Activated T-cell treated with anti-CD3 and anti-CD28 coated beads, Interleukin-2, amount 50 U/mL, for 72 hours (primary cell): ENCODE data around the gene IGFBPL1. TPM values are rescaled to one million over a fixed set of nuclear protein-coding genes. Genes with fewer than 3 reads are reported as not detected.
"Not testable (repeated sequence)": the region's sequence is repeated elsewhere in the genome, so short reads cannot be mapped to it uniquely, and the experiment has no call there.

Experiments
- ATAC-seq, 2 donors: fragments of 150-1000 bp; cut with Tn5 transposase; replicated peaks in 1 of 2; 2 replicates each; pipeline ENCODE4 v1.10.0; 2021; ENCODE audit warnings: moderate library complexity in 2 of 2, mild to moderate bottlenecking in 1 of 2
- DNase-seq, 2 donors: peaks; one replicate each; pipeline ENCODE4 v3.0.0; 2021 to 2022; ENCODE audit warnings: mixed read lengths in 1 of 2
- H3K27ac Mint-ChIP-seq: one replicate; pipeline ENCODE4 v1.8.0; 2022; ENCODE audit warnings: mild to moderate bottlenecking, moderate library complexity, mixed read lengths
- H3K27me3 Mint-ChIP-seq: one replicate; pipeline ENCODE4 v1.8.0; 2022; ENCODE audit warnings: low read depth, mixed read lengths
- H3K36me3 Mint-ChIP-seq, 2 donors: one replicate each; pipeline ENCODE4 v1.8.0; 2022; ENCODE audit warnings: mixed read lengths in 2 of 2, mild to moderate bottlenecking in 1 of 2; ENCODE audit not compliant: insufficient read depth in 2 of 2
- H3K4me1 Mint-ChIP-seq: one replicate; pipeline ENCODE4 v1.8.0; 2022; ENCODE audit warnings: low read depth, mixed read lengths
- H3K4me3 Mint-ChIP-seq, 2 donors: one replicate each; pipeline ENCODE4 v1.8.0; 2022; ENCODE audit warnings: mild to moderate bottlenecking in 2 of 2, mixed read lengths in 2 of 2, moderate library complexity in 2 of 2
- H3K9me3 Mint-ChIP-seq, 2 donors: one replicate each; pipeline ENCODE4 v1.8.0; 2022; ENCODE audit warnings: mixed read lengths in 2 of 2
- total RNA-seq, 2 donors: library from RNA; stranded (reverse); gene quantifications; one replicate each; pipeline ENCODE4 v1.2.3, GENCODE V29; 2022

The IGFBPL1 gene
- total RNA-seq, 2 donors from 2014 or later: not detected

GRCh38 chr9:38405785-38406184, 18.5 kb downstream of the IGFBPL1 start:
- no peak for DNase-seq
- no peak overlapping the region for H3K27ac Mint-ChIP-seq
- no peaks in the 10 kb centered on the region for H3K9me3 Mint-ChIP-seq
- H3K27me3 Mint-ChIP-seq: peaks cover 10% of the 10 kb centered on the region
- H3K4me1 Mint-ChIP-seq: no peaks in the 10 kb centered on the region
- H3K36me3 Mint-ChIP-seq: no peaks in the 10 kb centered on the region
- no peak overlapping the region for H3K4me3 Mint-ChIP-seq
- ATAC-seq: no peak

GRCh38 chr9:38404314-38404713, 19.9 kb downstream of the IGFBPL1 start:
- ATAC-seq: no peak
- Mint-ChIP-seq H3K9me3 (no peaks in the 10 kb centered on the region), H3K36me3 (no peaks in the 10 kb centered on the region), H3K4me1 (no peaks in the 10 kb centered on the region), H3K27me3 (peaks cover 10% of the 10 kb centered on the region), H3K4me3 (no peak overlapping the region), H3K27ac (no peak overlapping the region)
- DNase-seq: no peak

DNA sequence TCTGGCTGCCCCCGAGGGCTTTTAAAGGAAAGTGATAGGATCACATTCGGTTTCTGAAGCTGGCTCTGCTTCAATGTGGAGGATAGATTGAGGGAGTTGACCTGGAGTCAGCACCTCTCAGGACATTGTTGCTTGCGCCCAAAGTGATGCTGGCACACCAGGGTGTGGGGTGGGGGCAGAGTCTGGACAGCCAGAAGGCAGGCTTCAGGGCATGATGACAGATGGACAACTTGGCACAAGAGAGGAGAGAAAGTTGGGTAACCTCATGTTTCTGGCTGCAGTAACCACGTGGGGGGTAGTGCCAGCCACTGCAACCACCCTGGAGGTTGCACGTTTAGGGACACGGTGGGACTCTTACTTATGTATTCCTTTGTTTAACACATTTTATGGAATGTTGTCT, 22.3 kb downstream of the IGFBPL1 start:
- H3K9me3 Mint-ChIP-seq: no peaks in the 10 kb centered on the region
- ATAC-seq (no peak), DNase-seq (no peak)
- H3K27ac Mint-ChIP-seq: no peak overlapping the region
- H3K27me3 Mint-ChIP-seq: peaks cover 10% of the 10 kb centered on the region
- peaks cover 0 to 2% of the 10 kb centered on the region in 2 donors for H3K36me3 Mint-ChIP-seq
- no peaks in the 10 kb centered on the region for H3K4me1 Mint-ChIP-seq
- no peak overlapping the region for H3K4me3 Mint-ChIP-seq

DNA sequence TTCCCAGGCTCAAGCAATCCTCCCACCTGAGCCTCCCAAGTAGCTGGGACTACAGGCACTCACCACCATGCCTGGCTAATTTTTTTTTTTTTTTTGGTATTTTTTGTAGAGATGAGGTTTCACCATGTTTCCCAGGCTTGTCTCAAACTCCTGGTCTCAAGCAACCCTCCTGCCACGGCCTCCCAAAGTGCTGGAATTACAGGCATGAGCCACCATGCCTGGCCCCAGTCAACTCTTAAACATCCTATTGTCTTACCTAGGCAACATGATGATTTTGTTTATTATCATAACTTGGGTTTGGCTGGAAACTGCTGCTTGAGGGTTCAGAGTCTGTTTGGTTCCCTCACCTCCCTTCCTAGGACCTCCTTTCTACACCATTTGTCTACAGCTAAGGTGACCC, 25.1 kb downstream of the IGFBPL1 start:
- not testable (repeated sequence) for DNase-seq, H3K27me3 Mint-ChIP-seq, ATAC-seq, H3K36me3 Mint-ChIP-seq, H3K9me3 Mint-ChIP-seq, H3K27ac Mint-ChIP-seq, H3K4me1 Mint-ChIP-seq, H3K4me3 Mint-ChIP-seq

DNA sequence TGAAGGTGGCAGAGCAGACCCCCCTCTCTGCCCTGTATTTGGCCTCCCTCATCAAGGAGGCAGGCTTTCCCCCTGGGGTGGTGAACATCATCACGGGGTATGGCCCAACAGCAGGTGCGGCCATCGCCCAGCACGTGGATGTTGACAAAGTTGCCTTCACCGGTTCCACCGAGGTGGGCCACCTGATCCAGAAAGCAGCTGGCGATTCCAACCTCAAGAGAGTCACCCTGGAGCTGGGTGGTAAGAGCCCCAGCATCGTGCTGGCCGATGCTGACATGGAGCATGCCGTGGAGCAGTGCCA, 27.9 kb downstream of the IGFBPL1 start:
- no peak for ATAC-seq
- Mint-ChIP-seq H3K36me3 (peaks cover 8 to 10% of the 10 kb centered on the region in 2 donors), H3K9me3 (no peaks in the 10 kb centered on the region), H3K27ac (no peak overlapping the region), H3K27me3 (peaks cover 8% of the 10 kb centered on the region), H3K4me1 (peaks cover 17% of the 10 kb centered on the region), H3K4me3 (no peak overlapping the region)
- no peak for DNase-seq

- H3K27ac Mint-ChIP-seq: no peak overlapping the region
- peaks cover 8 to 10% of the 10 kb centered on the region in 2 donors for H3K36me3 Mint-ChIP-seq
- peaks cover 17% of the 10 kb centered on the region for H3K4me1 Mint-ChIP-seq
- DNase-seq (no peak), ATAC-seq (no peak)
- no peaks in the 10 kb centered on the region for H3K9me3 Mint-ChIP-seq
- H3K4me3 Mint-ChIP-seq: no peak overlapping the region
- peaks cover 13% of the 10 kb centered on the region for H3K27me3 Mint-ChIP-seq
These were observed 28.4 kb downstream of the IGFBPL1 start for GRCh38 chr9:38395653-38396370.

DNA sequence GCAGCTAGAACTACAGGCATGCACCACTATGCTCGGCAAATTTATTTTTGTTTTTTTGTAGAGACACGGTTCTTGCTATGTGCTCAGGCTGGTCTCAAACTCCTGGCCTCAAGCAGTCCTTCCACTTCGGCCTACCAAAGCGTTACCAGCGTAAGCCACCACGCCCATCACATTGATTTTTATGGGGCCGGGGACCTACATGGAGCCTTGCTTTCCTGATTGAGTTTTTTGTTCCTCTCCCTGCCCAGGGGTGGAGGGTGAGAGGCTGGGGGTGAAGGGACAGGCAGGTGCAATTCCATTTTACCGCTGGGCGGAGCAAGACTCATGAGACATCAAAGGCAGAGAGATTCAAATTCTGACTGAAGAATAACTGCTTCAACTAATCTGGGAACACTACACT, 29.8 kb downstream of the IGFBPL1 start:
- H3K36me3 Mint-ChIP-seq: peaks cover 8 to 10% of the 10 kb centered on the region in 2 donors
- no peak overlapping the region for H3K4me3 Mint-ChIP-seq
- peaks cover 17% of the 10 kb centered on the region for H3K4me1 Mint-ChIP-seq
- DNase-seq (no peak), ATAC-seq (no peak)
- H3K9me3 Mint-ChIP-seq: no peaks in the 10 kb centered on the region
- no peak overlapping the region for H3K27ac Mint-ChIP-seq
- peaks cover 16% of the 10 kb centered on the region for H3K27me3 Mint-ChIP-seq

- peak overlapping the region; percentile 92 to 97 for H3K4me3 Mint-ChIP-seq
- H3K9me3 Mint-ChIP-seq: no peaks in the 10 kb centered on the region
- no peak for DNase-seq
- H3K36me3 Mint-ChIP-seq: peaks cover 8 to 10% of the 10 kb centered on the region in 2 donors
- H3K27me3 Mint-ChIP-seq: peaks cover 16% of the 10 kb centered on the region
- ATAC-seq: no peak
- H3K4me1 Mint-ChIP-seq: peaks cover 17% of the 10 kb centered on the region
- peak overlapping the region; percentile 90 for H3K27ac Mint-ChIP-seq
These were observed 31.0 kb downstream of the IGFBPL1 start for GRCh38 chr9:38393128-38393796.

DNA sequence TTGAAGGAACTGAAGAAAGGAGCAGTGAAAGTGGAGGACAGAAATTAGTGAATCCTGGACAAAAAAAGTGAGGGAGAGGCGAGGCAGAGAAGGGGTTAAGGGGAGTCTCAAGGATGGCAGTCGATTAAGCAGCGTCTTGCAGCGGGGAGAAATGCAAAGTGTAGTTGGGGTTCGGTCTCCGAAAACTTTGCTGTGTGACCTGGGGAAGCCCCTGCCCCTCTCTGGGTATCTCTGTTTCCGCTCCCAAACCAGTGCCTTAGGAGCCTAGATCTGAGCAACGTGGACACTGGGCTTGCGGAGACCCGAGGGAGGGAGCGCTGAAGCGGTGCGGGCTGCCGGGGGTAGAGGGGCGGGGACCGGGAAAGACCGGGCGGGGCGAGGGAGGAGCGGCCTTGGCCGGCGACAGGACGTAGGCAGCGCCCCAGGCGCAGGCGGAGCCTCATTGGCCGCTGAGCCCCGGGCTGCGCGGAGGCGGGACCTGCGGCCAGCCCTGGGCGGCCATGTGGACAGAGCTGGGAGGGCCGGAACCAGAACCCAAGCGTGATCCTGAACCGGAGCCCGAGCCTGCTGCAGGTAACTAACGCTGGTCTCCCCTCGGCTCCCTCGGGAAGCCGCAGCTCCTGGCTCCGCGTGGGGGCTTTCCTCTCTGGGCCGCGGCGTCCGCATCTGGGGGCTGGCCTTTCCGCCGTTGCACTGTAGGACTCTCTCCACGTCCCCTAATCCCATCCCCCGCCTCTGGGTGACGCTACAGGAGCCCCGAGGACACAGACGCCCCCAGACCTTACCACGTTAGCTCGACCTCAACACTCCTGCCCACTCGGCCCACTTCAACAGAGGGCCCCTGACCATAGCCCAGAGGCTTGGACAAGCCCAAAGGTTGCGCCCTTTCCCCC, 31.8 kb downstream of the IGFBPL1 start, which contains the start of gene ALDH1B1:
Gene ALDH1B1 (plus strand): TSS at position 468 of the 893 bp plus-strand sequence. CDS start 3,047 bp downstream, outside the sequence.
- peaks cover 17% of the 10 kb centered on the region for H3K4me1 Mint-ChIP-seq
- peak within 1 kb of the TSS; percentile 90 for H3K27ac Mint-ChIP-seq
- peaks cover 8 to 10% of the 10 kb centered on the region in 2 donors for H3K36me3 Mint-ChIP-seq
- peaks cover 16% of the 10 kb centered on the region for H3K27me3 Mint-ChIP-seq
- peak within 1 kb of the TSS; percentile 92 to 97 for H3K4me3 Mint-ChIP-seq
- ATAC-seq (peak; percentile 99), DNase-seq (peak; percentile 83)
- no peaks in the 10 kb centered on the region for H3K9me3 Mint-ChIP-seq

- H3K4me3 Mint-ChIP-seq: peak overlapping the region; percentile 92 to 97
- H3K27ac Mint-ChIP-seq: peak overlapping the region; percentile 89
- H3K9me3 Mint-ChIP-seq: no peaks in the 10 kb centered on the region
- peaks cover 2 to 6% of the 10 kb centered on the region in 2 donors for H3K36me3 Mint-ChIP-seq
- H3K4me1 Mint-ChIP-seq: peaks cover 17% of the 10 kb centered on the region
- DNase-seq: no peak
- ATAC-seq: no peak
- peaks cover 16% of the 10 kb centered on the region for H3K27me3 Mint-ChIP-seq
These were observed 32.8 kb downstream of the IGFBPL1 start for GRCh38 chr9:38391278-38392118.

GRCh38 chr9:38390851-38391250, 33.4 kb downstream of the IGFBPL1 start:
- peaks cover 17% of the 10 kb centered on the region for H3K4me1 Mint-ChIP-seq
- H3K27me3 Mint-ChIP-seq: peaks cover 16% of the 10 kb centered on the region
- H3K36me3 Mint-ChIP-seq: peaks cover 0 to 3% of the 10 kb centered on the region in 2 donors
- no peaks in the 10 kb centered on the region for H3K9me3 Mint-ChIP-seq
- ATAC-seq: no peak
- H3K4me3 Mint-ChIP-seq: peak overlapping the region in 1 of 2 donors; percentile 11
- no peak for DNase-seq
- H3K27ac Mint-ChIP-seq: no peak overlapping the region

DNA sequence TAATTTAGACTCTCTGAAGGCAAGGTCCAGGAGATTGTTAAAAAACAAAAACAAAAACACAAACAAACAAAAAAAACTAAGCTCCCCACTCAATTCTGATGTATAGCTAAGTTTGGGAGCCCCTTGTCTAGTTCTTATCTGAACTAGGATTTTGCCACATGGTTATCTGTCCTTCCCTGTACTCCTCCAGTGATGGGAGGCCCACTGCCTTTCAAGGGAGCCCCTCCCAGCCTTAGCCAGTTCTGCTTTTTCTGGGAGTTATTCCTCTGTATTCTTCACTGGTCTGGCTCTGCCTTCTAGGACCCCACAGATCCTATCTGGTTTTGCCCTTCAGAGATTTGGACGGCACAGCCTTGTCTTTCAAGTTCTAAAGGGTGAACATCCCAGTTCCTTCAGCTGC, 33.8 kb downstream of the IGFBPL1 start:
- DNase-seq: no peak
- no peak for ATAC-seq
- Mint-ChIP-seq H3K27ac (no peak overlapping the region), H3K4me1 (peaks cover 17% of the 10 kb centered on the region), H3K9me3 (no peaks in the 10 kb centered on the region), H3K36me3 (peaks cover 0 to 3% of the 10 kb centered on the region in 2 donors), H3K4me3 (no peak overlapping the region), H3K27me3 (peaks cover 16% of the 10 kb centered on the region)
